SU-DHL-6 (cell line): Measurements from ENCODE around the gene PPP1R7.

Experiments used
- EZH2phosphoT487 ChIP-seq: fragments of 200-600 bp; sonication (generic), shearing (Covaris generic); conservative IDR thresholded peaks from 2 replicates; pipeline ENCODE4 v1.6.1; 2018; ENCODE audit warnings: mild to moderate bottlenecking, antibody characterized with exemption, low read length, moderate library complexity, mixed read lengths
- TF ChIP-seq, protein P1 (sequence below): fragments of 200-600 bp; sonication (generic); IDR thresholded peaks from one replicate; pipeline ENCODE4 v1.5.1; 2017; ENCODE audit warnings: antibody characterized with exemption, mild to moderate bottlenecking, low read length, moderate library complexity; ENCODE audit not compliant: insufficient read depth, poor library complexity, severe bottlenecking

DNA sequence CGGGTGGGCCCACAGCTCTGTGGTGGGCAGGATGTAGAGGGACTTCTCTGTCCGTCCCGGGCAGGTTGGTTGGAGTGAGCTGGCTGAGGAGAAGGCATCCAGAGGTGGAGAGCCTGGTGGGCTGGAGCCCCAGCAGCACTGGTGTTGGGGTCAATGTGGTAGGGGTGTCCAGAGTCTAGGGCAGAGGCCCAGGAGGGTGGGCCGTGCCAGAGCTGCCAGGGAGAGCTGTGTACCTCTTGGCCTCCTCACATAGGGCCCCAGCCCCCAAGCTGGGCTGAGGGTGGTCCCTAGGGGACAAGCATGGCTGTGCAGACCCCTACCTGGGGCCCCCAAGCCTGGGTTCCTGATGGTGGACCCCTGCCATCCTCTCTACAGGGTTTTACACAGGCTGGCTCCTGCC lies 54.2 kb downstream of the PPP1R7 start:
- TF ChIP-seq, protein P1, sequence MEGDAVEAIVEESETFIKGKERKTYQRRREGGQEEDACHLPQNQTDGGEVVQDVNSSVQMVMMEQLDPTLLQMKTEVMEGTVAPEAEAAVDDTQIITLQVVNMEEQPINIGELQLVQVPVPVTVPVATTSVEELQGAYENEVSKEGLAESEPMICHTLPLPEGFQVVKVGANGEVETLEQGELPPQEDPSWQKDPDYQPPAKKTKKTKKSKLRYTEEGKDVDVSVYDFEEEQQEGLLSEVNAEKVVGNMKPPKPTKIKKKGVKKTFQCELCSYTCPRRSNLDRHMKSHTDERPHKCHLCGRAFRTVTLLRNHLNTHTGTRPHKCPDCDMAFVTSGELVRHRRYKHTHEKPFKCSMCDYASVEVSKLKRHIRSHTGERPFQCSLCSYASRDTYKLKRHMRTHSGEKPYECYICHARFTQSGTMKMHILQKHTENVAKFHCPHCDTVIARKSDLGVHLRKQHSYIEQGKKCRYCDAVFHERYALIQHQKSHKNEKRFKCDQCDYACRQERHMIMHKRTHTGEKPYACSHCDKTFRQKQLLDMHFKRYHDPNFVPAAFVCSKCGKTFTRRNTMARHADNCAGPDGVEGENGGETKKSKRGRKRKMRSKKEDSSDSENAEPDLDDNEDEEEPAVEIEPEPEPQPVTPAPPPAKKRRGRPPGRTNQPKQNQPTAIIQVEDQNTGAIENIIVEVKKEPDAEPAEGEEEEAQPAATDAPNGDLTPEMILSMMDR, result no peak
- no peak for TF ChIP-seq EZH2phosphoT487
